Ureter (tissue), 1 donor: ENCODE data around the gene EXOC6. TPM values are rescaled to one million over a fixed set of nuclear protein-coding genes. Genes with fewer than 3 reads are reported as not detected.

Experiments used
- DNase-seq: peaks from one replicate; pipeline ENCODE4 v3.0.0-alpha.2; 2020; ENCODE audit warnings: low spot score
- total RNA-seq: library from RNA; stranded (reverse); gene quantifications from one replicate; pipeline ENCODE4 v1.2.4, GENCODE V29; 2023
- donor health status: DM: yes; HTN: yes; CAD: no.

The EXOC6 gene
- total RNA-seq, 1 donor from 2014 or later = 16.6 TPM

- DNase-seq = no peak
Measured at GRCh38 chr10:93065675-93066543, 217.6 kb downstream of the EXOC6 start.

GRCh38 chr10:93066544-93066913, 218.2 kb downstream of the EXOC6 start:
- no peak for DNase-seq

- no peak for DNase-seq
Measured at GRCh38 chr10:93067443-93068365, 219.4 kb downstream of the EXOC6 start.

GRCh38 chr10:93068411-93069244, 220.3 kb downstream of the EXOC6 start:
- no peak for DNase-seq

DNA sequence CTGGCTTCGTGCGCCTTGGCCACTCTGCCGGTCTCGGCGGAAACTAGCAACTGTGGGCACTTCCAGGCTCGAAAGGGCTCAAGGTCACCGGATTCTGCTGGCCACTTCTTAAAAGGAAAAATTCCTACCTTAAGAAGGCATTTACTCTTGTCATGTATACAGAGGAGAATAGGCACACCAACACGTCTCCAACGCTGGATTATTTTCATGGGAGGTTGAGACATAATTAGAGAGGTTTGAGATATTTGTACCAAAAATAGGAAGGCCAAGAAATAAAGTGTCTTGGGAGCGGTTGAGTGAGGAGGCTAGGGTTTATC, 220.9 kb downstream of the EXOC6 start:
- no peak for DNase-seq

- no peak for DNase-seq
Measured at GRCh38 chr10:93070378-93071176, 222.3 kb downstream of the EXOC6 start.

DNA sequence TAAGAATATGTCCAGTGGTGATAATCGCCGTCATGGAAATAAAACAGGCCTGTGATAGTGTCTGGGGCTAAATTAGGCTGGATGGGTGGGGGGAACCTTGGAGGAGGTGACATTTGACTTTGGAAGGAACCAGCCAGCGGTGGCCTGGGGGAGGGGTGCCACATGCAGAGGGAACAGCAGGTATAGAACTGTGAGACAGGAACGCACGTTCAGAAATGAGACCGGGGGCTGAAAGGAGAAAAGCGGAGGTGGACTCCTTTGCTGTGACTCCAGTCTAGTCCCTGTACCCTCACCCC, 222.8 kb downstream of the EXOC6 start:
- no peak for DNase-seq

- DNase-seq = no peak
Measured at GRCh38 chr10:93071674-93072224, 223.4 kb downstream of the EXOC6 start.

- no peak for DNase-seq
Measured at GRCh38 chr10:93072225-93072712, 223.9 kb downstream of the EXOC6 start.

DNA sequence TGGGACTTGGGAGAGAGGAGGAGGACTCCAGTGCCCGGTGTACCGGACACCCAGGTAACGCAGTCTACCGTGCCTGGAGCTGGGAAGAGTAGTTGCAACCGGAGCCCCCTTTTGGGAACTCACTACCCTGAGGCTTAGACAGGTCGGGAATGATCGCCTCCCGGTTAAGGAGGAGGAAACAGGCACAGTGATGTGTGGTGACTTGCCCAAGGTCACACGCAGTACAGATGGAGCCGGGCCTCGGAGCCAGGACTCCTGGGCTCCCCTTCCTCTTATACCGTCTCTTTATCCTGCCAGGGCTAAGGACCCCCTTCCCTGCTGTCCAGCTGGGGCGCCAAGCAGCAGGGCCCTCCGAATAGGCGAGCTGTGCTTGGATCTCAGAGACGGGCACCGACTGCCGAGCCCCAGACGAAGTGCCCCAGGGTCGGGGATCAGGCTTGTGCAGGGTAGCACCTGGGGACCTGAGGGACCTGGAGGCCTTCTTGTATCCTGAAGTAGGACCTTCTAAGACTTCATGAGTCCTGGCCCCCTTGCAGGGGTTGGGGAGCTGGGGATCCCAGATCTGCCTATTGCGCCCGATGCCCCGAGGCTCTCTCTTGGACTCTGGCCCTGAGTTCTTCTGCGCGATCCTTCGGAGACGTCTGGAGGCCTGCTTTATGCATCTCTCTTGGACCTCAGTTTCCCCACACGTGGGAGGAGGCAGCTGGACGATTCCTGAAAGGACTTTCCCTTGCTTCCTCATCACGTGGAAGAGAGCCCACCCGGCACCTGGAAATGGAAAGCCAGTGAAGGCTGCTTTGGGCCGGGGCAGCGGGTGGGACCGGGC, 224.6 kb downstream of the EXOC6 start:
- no peak for DNase-seq

GRCh38 chr10:93073539-93074146, 225.3 kb downstream of the EXOC6 start, which contains the start of gene CYP26A1:
TSS of gene CYP26A1 (plus strand) at chr10:93073893. CDS start at chr10:93073935, 42 bp downstream.
- no peak for DNase-seq

GRCh38 chr10:93074147-93074596, 225.9 kb downstream of the EXOC6 start:
- no peak for DNase-seq

GRCh38 chr10:93074597-93075368, 226.5 kb downstream of the EXOC6 start:
- no peak for DNase-seq

GRCh38 chr10:93075369-93076221, 227.3 kb downstream of the EXOC6 start:
- no peak for DNase-seq

DNA sequence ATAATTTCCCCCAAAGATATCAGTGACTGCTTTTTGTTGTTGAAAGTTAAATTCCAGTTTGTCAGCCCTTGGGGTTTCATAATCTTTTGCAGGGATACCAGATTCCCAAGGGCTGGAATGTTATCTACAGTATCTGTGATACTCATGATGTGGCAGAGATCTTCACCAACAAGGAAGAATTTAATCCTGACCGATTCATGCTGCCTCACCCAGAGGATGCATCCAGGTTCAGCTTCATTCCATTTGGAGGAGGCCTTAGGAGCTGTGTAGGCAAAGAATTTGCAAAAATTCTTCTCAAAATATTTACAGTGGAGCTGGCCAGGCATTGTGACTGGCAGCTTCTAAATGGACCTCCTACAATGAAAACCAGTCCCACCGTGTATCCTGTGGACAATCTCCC, 228.6 kb downstream of the EXOC6 start:
- DNase-seq = no peak

DNA sequence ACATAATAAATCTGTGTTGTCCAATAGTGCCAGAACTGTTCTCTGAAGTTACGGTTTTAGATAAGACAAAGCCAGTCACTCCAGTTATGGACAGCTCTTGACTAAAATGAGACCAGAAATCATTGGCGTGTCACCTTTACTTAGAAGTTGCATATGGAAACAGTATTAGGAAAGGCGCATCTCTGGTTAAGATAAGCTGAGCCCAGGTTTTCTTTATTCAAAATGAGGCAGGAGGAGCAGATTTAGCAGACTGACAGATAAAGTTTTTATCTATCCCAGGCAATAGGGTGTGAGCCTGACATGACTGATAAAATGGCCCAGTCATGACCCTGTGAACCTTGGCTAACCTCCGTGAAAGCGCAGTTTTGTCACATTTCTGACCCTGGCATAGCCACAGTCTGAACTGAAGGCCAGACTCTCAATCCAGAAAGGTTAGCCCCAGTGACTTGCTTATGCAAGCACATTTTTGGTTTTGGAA, 229.6 kb downstream of the EXOC6 start:
- no peak for DNase-seq

DNA sequence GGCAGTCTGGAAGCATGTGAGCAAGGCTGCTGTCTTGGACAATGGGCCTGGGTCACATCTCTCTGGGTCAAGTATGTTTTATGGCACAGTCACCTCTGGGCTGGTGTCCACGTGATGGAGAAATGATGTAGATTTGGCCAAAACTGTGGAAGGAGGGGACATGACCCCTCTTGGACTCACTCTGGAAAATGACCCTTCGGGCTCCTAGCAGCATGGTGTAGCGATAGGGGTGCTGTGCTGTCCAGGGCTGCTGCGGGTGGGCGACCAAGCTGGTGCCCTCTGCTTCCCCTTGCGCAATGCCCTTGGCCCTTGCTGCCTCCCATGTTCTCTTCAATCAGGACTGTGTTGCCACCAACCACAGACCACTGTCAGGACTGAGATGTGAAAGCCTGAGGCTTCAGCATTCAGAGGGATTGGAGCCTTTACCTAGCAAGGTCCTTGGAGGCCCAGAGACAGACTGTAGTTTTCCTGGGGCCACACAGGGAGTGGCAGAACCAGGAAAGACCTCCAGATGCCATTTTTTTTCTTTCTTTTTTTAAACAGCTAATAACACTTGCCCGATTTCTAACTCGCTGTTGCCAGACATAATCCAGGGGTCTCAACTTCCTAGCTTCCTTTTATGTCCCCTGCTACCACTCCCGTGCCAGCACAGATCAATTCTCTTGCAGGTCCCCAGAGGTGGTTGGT, 231.5 kb downstream of the EXOC6 start:
- no peak for DNase-seq
